ENCODE results near the gene C11orf24. TPM values are rescaled to one million over a fixed set of nuclear protein-coding genes. Genes with fewer than 3 reads are reported as not detected.
A peak's percentile ranks its signal among the peaks of the same experiment; 100 is the strongest.

Gene C11orf24
- total and polyA plus RNA-seq, 9 of the 15 experiments (the other 6 are each of a cell fraction or from before 2014, with no cell fraction given) = 2.0 to 65.2 (median 32.5) TPM

GRCh38 chr11:68259122-68259959 lies 12.4 kb downstream of the C11orf24 start (continued):
- TF ChIP-seq REST (IDR thresholded peaks at IDR 0.05; ENCODE audit: borderline replicate concordance) = no peak
- peak; percentile 41; the same call in 1 of the 2 replicates for TF ChIP-seq REST (CRISPR knock-in tag; IDR thresholded peaks at IDR 0.05; ENCODE audit: low read depth)
- TF ChIP-seq ZC3H8 (IDR thresholded peaks at IDR 0.05) = no peak
- TF ChIP-seq ZNF431 (CRISPR knock-in tag; IDR thresholded peaks at IDR 0.05) = no peak
- no peak for TF ChIP-seq ZNF583 (CRISPR knock-in tag; IDR thresholded peaks at IDR 0.05)
- TF ChIP-seq, protein P1, sequence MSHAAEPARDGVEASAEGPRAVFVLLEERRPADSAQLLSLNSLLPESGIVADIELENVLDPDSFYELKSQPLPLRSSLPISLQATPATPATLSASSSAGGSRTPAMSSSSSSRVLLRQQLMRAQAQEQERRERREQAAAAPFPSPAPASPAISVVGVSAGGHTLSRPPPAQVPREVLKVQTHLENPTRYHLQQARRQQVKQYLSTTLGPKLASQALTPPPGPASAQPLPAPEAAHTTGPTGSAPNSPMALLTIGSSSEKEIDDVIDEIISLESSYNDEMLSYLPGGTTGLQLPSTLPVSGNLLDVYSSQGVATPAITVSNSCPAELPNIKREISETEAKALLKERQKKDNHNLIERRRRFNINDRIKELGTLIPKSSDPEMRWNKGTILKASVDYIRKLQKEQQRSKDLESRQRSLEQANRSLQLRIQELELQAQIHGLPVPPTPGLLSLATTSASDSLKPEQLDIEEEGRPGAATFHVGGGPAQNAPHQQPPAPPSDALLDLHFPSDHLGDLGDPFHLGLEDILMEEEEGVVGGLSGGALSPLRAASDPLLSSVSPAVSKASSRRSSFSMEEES (CRISPR knock-in tag; IDR thresholded peaks at IDR 0.05) = no peak
- TF ChIP-seq, protein P2, sequence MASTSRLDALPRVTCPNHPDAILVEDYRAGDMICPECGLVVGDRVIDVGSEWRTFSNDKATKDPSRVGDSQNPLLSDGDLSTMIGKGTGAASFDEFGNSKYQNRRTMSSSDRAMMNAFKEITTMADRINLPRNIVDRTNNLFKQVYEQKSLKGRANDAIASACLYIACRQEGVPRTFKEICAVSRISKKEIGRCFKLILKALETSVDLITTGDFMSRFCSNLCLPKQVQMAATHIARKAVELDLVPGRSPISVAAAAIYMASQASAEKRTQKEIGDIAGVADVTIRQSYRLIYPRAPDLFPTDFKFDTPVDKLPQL (IDR thresholded peaks at IDR 0.05; ENCODE audit: extremely low read depth, insufficient read length) = no peak
- TF ChIP-seq ZNF766 (CRISPR knock-in tag; conservative IDR thresholded peaks at IDR 0.05) = no peak
- TF ChIP-seq, protein P3, sequence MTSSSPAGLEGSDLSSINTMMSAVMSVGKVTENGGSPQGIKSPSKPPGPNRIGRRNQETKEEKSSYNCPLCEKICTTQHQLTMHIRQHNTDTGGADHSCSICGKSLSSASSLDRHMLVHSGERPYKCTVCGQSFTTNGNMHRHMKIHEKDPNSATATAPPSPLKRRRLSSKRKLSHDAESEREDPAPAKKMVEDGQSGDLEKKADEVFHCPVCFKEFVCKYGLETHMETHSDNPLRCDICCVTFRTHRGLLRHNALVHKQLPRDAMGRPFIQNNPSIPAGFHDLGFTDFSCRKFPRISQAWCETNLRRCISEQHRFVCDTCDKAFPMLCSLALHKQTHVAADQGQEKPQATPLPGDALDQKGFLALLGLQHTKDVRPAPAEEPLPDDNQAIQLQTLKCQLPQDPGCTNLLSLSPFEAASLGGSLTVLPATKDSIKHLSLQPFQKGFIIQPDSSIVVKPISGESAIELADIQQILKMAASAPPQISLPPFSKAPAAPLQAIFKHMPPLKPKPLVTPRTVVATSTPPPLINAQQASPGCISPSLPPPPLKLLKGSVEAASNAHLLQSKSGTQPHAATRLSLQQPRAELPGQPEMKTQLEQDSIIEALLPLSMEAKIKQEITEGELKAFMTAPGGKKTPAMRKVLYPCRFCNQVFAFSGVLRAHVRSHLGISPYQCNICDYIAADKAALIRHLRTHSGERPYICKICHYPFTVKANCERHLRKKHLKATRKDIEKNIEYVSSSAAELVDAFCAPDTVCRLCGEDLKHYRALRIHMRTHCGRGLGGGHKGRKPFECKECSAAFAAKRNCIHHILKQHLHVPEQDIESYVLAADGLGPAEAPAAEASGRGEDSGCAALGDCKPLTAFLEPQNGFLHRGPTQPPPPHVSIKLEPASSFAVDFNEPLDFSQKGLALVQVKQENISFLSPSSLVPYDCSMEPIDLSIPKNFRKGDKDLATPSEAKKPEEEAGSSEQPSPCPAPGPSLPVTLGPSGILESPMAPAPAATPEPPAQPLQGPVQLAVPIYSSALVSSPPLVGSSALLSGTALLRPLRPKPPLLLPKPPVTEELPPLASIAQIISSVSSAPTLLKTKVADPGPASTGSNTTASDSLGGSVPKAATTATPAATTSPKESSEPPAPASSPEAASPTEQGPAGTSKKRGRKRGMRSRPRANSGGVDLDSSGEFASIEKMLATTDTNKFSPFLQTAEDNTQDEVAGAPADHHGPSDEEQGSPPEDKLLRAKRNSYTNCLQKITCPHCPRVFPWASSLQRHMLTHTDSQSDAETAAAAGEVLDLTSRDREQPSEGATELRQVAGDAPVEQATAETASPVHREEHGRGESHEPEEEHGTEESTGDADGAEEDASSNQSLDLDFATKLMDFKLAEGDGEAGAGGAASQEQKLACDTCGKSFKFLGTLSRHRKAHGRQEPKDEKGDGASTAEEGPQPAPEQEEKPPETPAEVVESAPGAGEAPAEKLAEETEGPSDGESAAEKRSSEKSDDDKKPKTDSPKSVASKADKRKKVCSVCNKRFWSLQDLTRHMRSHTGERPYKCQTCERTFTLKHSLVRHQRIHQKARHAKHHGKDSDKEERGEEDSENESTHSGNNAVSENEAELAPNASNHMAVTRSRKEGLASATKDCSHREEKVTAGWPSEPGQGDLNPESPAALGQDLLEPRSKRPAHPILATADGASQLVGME (CRISPR knock-in tag; IDR thresholded peaks at IDR 0.05) = no peak
- TF ChIP-seq, protein P4, sequence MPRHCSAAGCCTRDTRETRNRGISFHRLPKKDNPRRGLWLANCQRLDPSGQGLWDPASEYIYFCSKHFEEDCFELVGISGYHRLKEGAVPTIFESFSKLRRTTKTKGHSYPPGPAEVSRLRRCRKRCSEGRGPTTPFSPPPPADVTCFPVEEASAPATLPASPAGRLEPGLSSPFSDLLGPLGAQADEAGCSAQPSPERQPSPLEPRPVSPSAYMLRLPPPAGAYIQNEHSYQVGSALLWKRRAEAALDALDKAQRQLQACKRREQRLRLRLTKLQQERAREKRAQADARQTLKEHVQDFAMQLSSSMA (CRISPR knock-in tag; IDR thresholded peaks at IDR 0.05) = no peak
